Ovary (tissue), 9 donors: ENCODE measurements around the gene CDAN1. TPM values are rescaled to one million over a fixed set of nuclear protein-coding genes. Genes with fewer than 3 reads are reported as not detected.

Experiments
- DNase-seq, 5 donors: peaks; one replicate each; pipeline ENCODE4 v3.0.0-alpha.2; 2019 to 2020
- H3K27ac ChIP-seq, 2 donors: fragments of 200-600 bp; one replicate each; pipeline versions ENCODE4 v1.5.1 to v1.8.0; 2019 to 2022
- H3K27me3 ChIP-seq: fragments of 200-600 bp; one replicate; pipeline ENCODE4 v1.8.0; 2022
- H3K36me3 ChIP-seq: fragments of 200-600 bp; sonication (generic); one replicate; pipeline ENCODE4 v1.5.1; 2019
- H3K4me1 ChIP-seq: one replicate; pipeline ENCODE4 v1.8.1; 2013; ENCODE audit warnings: mild to moderate bottlenecking, moderate library complexity; ENCODE audit not compliant: insufficient read depth
- H3K4me3 ChIP-seq: fragments of 200-600 bp; sonication (generic); one replicate; pipeline ENCODE4 v1.5.1; 2017
- H3K9me3 ChIP-seq, 2 donors: fragments of 200-600 bp in 1 of 2; sonication (generic) in 1 of 2; one replicate each; pipeline versions ENCODE4 v1.5.1 to v1.8.1; 2013 to 2019; ENCODE audit warnings: mild to moderate bottlenecking in 1 of 2, moderate library complexity in 1 of 2
- EP300 ChIP-seq: sonication (generic); formaldehyde crosslinking; IDR thresholded peaks from one replicate; pipeline ENCODE4 v1.6.1; 2017; ENCODE audit warnings: antibody characterized with exemption
- POLR2A ChIP-seq: fragments of 450-650 bp; IDR thresholded peaks from one replicate; pipeline ENCODE4 v1.6.1; 2017; ENCODE audit warnings: antibody characterized with exemption, mild to moderate bottlenecking, moderate library complexity
- WGBS, 3 donors: extraction: QIAGEN DNeasy Blood & Tissue Kit in 1 of 3; methylation state at CpG; one replicate each; pipeline versions ENCODE4 v1.1.5 to v1.1.7; 2013 to 2017; 5-methylcytosine and 5-hydroxymethylcytosine counted together
- intact Hi-C, 4 donors: fragments of 100-400 bp; cut with DNase I; formaldehyde crosslinking; loops; one replicate each; pipeline versions ENCODE4 v1.11.0 to v1.15.1; 2022 to 2023
- polyA plus RNA-seq, 2 donors: library from polyadenylated mRNA; stranded (reverse); fragments of 200-250 nt in 1 of 2; fragments of 350-450 nt in 1 of 2; fragmentation: Illumina TruSeq in 1 of 2; extraction: RNeasy Lipid Tissue Mini Kit (QIAGEN cat#74804) in 1 of 2; gene quantifications; one replicate each; pipeline ENCODE4 v1.2.3, GENCODE V29; 2013 to 2014
- total RNA-seq, 7 donors: library from RNA; depleted of rRNA in 2 of 7; stranded (reverse); fragments of >200 nt in 2 of 7; fragmentation: NEBNext Ultra II Directional in 3 of 7; extraction: Animal tissue kit (Norgen Biotek cat#: 25700) in 3 of 7; gene quantifications; one replicate each; pipeline versions ENCODE4 v1.1.0 to v1.2.4, GENCODE V29; 2016 to 2023
- TF ChIP-seq, protein P1 (sequence below), 3 donors: fragments of 450-650 bp in 2 of 3; fragments of 200-600 bp in 1 of 3; IDR thresholded peaks; one replicate each; pipeline versions ENCODE4 v1.5.1 to v1.8.0; 2016 to 2022; ENCODE audit warnings: antibody characterized with exemption in 3 of 3, mild to moderate bottlenecking in 1 of 3
- donor health status: DM: no; HTN: no; CAD: no; lungs with moderate emphysema.
- donor health status: DM: no; HTN: no; CAD: no.
- donor health status: Bipolar disorder and iron deficiency.
- donor health status: DM: yes; HTN: yes; CAD: no.
- donor health status: DM: no; HTN: no; CAD: no.
- donor health status: DM: yes; HTN: yes; CAD: no.

Gene CDAN1
- total and polyA plus RNA-seq, 9 donors: 7.5 to 50.6 (median 25.9) TPM

DNA sequence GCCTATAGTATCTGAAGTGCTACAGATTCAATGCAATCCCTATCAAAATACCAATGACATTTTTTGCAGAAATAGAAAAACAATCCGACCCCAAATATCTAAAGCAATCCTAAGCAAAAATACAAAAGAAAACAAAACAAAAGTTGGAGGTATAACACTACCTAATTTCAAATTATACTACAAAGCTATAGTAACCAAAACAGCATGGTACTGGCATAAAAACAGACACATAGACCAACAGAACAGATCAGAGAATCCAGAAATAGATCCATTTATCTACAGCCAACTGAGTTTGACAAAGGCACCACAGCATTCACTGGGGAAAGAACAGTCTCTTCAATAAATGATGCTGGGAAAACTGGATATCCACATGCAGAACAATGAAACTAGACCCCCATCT lies 23.8 kb upstream of the CDAN1 start:
- TF ChIP-seq, protein P1, sequence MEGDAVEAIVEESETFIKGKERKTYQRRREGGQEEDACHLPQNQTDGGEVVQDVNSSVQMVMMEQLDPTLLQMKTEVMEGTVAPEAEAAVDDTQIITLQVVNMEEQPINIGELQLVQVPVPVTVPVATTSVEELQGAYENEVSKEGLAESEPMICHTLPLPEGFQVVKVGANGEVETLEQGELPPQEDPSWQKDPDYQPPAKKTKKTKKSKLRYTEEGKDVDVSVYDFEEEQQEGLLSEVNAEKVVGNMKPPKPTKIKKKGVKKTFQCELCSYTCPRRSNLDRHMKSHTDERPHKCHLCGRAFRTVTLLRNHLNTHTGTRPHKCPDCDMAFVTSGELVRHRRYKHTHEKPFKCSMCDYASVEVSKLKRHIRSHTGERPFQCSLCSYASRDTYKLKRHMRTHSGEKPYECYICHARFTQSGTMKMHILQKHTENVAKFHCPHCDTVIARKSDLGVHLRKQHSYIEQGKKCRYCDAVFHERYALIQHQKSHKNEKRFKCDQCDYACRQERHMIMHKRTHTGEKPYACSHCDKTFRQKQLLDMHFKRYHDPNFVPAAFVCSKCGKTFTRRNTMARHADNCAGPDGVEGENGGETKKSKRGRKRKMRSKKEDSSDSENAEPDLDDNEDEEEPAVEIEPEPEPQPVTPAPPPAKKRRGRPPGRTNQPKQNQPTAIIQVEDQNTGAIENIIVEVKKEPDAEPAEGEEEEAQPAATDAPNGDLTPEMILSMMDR (IDR thresholded peaks at IDR 0.05): no peak
- TF ChIP-seq EP300: no peak
- H3K27me3 ChIP-seq: no peaks in the 10 kb centered on the region
- H3K4me3 ChIP-seq: no peak overlapping the region
- no peaks in the 10 kb centered on the region for H3K4me1 ChIP-seq
- 90 to 100% (median 96%) methylated on average over 1 of the region's 1 CpG for WGBS, 3 donors
- H3K36me3 ChIP-seq: no peaks in the 10 kb centered on the region
- intact Hi-C loops: no loop called here
- peaks cover 0 to 3% of the 10 kb centered on the region in 2 donors for H3K9me3 ChIP-seq
- DNase-seq: no peak
- no peak overlapping the region for H3K27ac ChIP-seq

DNA sequence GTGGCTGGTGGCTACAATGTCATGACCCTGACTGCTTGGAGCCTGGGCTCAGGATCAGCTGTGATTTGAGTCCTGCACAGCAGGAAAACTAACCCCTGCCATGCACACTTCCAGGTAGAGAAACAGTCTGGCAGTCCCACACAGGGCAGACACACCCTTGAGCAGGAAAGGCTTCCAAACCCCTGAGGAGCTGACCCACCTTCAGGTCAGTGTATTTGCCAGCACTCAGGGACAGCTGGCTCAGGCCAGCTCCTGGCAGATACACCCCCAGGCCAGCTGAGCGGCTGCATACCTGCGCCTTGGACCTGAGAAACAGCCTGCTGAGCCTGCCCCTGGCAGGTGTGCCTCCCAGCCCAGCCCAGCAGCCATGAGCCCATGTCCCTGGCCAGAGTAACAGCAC lies 22.2 kb upstream of the CDAN1 start:
- TF ChIP-seq, protein P1 (IDR thresholded peaks at IDR 0.05): no peak
- TF ChIP-seq POLR2A (no peak), EP300 (no peak)
- intact Hi-C loops: no loop called here

DNA sequence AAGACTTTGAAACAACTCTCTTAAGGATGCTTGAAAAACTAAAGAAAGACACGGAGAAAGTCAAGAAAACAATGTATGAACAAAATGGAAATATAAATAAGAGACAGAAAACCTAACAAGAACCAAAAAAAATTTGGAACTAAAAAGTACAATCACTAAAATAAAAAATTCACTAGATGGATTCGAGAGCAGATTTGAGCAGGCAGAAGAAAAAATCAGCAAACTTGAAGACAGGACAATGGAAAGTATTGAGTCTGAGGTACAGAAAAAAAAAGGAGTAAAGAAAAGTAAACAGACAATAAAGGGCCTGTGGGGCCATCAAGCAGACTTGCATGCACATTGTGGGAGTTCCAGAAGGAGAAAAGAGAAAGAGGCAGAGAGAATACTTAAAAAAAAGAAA lies 13.4 kb upstream of the CDAN1 start:
- Histone ChIP-seq H3K36me3 (no peaks in the 10 kb centered on the region), H3K4me1 (no peaks in the 10 kb centered on the region), H3K27me3 (no peaks in the 10 kb centered on the region), H3K9me3 (no peaks in the 10 kb centered on the region), H3K4me3 (no peak overlapping the region), H3K27ac (no peak overlapping the region)
- intact Hi-C loops: no loop called here
- TF ChIP-seq, protein P1 (IDR thresholded peaks at IDR 0.05): no peak
- no peak for TF ChIP-seq POLR2A
- TF ChIP-seq EP300: no peak
- whole genome bisulfite sequencing, 3 donors: 96 to 98% (median 97%) methylated on average over 2 of the region's 2 CpGs
- no peak for DNase-seq

More for the DNA sequence above, 22.2 kb upstream of the CDAN1 start:
- no peak for DNase-seq
- no peaks in the 10 kb centered on the region for H3K36me3 ChIP-seq
- WGBS, 3 donors: 99% methylated on average over 2 of the region's 2 CpGs; no CpG with 5 or more reads in 2 of the 3 donors
- peaks cover 0 to 3% of the 10 kb centered on the region in 2 donors for H3K9me3 ChIP-seq
- H3K4me1 ChIP-seq: no peaks in the 10 kb centered on the region
- no peak overlapping the region for H3K4me3 ChIP-seq
- no peak overlapping the region for H3K27ac ChIP-seq
- H3K27me3 ChIP-seq: no peaks in the 10 kb centered on the region

DNA sequence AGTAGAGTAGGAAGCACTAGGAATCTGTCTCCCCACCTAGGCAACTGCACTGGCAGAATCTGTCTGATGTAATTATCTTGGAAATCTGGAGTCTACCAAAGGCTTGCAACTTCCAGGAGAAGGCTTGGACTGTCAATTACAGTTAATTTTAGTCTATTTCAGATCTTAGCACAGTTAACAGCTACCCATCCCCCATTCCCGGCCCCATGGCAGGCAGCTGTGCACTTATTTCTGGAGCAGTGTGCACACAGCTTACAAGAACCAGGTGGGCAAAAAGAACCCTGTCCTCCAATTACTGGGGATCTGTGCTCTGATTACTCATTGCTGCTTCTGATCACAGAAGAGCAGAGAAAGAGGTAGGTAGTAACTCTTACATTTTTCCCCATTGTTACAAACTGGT lies 12.3 kb upstream of the CDAN1 start:
- no peak for TF ChIP-seq EP300
- TF ChIP-seq POLR2A: no peak
- TF ChIP-seq, protein P1 (IDR thresholded peaks at IDR 0.05): no peak
- Histone ChIP-seq H3K27ac (no peak overlapping the region), H3K36me3 (no peaks in the 10 kb centered on the region), H3K4me1 (no peaks in the 10 kb centered on the region), H3K9me3 (no peaks in the 10 kb centered on the region), H3K4me3 (no peak overlapping the region), H3K27me3 (no peaks in the 10 kb centered on the region)
- intact Hi-C loops: no loop called here
- 91 to 96% (median 93%) methylated on average over 1 of the region's 1 CpG for WGBS, 3 donors
- DNase-seq: no peak
